H1 (cell line): Measurements from ENCODE around the gene AKIRIN1. TPM values are rescaled to one million over a fixed set of nuclear protein-coding genes. Genes with fewer than 3 reads are reported as not detected.

Experiments
- CTCF ChIA-PET: fragments of 300-600 bp; sonication (Branson Sonifier 250); formaldehyde crosslinking; loops from one replicate; lab custom pipeline; 2021; ENCODE audit not compliant: partially characterized antibody; lab: Charles Lee
- POLR2A ChIA-PET: fragments of 300-600 bp; sonication (Branson Sonifier 250); formaldehyde crosslinking; loops from one replicate; lab custom pipeline; 2021; ENCODE audit warnings: inconsistent platforms; ENCODE audit not compliant: partially characterized antibody; lab: Charles Lee
- DNase-seq, 2 experiments: peaks; one replicate each; pipeline versions ENCODE4 v3.0.0 to v3.0.0-alpha.2; 2010 to 2022; ENCODE audit warnings: low spot score in 2 of 2, low read depth in 1 of 2, mixed read lengths in 1 of 2
- FAIRE-seq: peaks from 2 replicates; lab custom pipeline; 2011; peaks lifted over from hg19 to GRCh38; lab: Jason Lieb, UNC
- H2AFZ ChIP-seq: 2 replicates; pipeline ENCODE4 v1.8.1; 2012; ENCODE audit warnings: low read length, inconsistent platforms
- H2AK5ac ChIP-seq: 2 replicates; pipeline ENCODE4 v1.6.1; 2013; ENCODE audit warnings: low read depth, low read length
- H2BK120ac ChIP-seq: replicated peaks from 2 replicates; pipeline ENCODE3; 2013; ENCODE audit warnings: low read depth, low read length, inconsistent platforms
- H2BK12ac ChIP-seq: 2 replicates; pipeline ENCODE4 v1.6.1; 2013; ENCODE audit warnings: low read depth, low read length
- H2BK15ac ChIP-seq: 2 replicates; pipeline ENCODE4 v1.6.1; 2013; ENCODE audit warnings: low read length
- H2BK20ac ChIP-seq: 2 replicates; pipeline ENCODE4 v1.6.1; 2013; ENCODE audit warnings: low read length
- H2BK5ac ChIP-seq: 2 replicates; pipeline ENCODE4 v1.6.1; 2013; ENCODE audit warnings: low read depth, low read length
- H3K14ac ChIP-seq: 2 replicates; pipeline ENCODE4 v1.6.1; 2013; ENCODE audit warnings: inconsistent platforms; ENCODE audit not compliant: insufficient read length
- H3K18ac ChIP-seq: 2 replicates; pipeline ENCODE4 v1.6.1; 2013; ENCODE audit warnings: low read length; ENCODE audit errors: extremely low read depth
- H3K23ac ChIP-seq: 2 replicates; pipeline ENCODE4 v1.6.1; 2013; ENCODE audit warnings: inconsistent platforms; ENCODE audit not compliant: insufficient read length
- H3K23me2 ChIP-seq: 2 replicates; pipeline ENCODE4 v1.6.1; 2013; ENCODE audit warnings: low read depth, low read length
- H3K27ac ChIP-seq: 2 replicates; pipeline ENCODE4 v1.6.1; 2011; ENCODE audit warnings: low read depth, low read length, inconsistent platforms
- H3K27me3 ChIP-seq, 4 experiments: replicated peaks in 1 of 4; 1 replicate in 1 of 4; 2 replicates in 3 of 4; pipeline versions ENCODE4 v1.6.1 to v1.8.1; 2011 to 2013; ENCODE audit warnings: low read length in 3 of 4, mild to moderate bottlenecking in 3 of 4, inconsistent platforms in 2 of 4, mixed read lengths in 2 of 4, moderate library complexity in 1 of 4; ENCODE audit not compliant: control insufficient read depth in 3 of 4, insufficient read depth in 3 of 4; ENCODE audit errors: extremely low read depth in 1 of 4
- H3K36me3 ChIP-seq, 4 experiments: 2 replicates each; pipeline versions ENCODE4 v1.6.1 to v1.8.1; 2011 to 2013; ENCODE audit warnings: mild to moderate bottlenecking in 4 of 4, low read length in 3 of 4, moderate library complexity in 2 of 4, control low read depth in 1 of 4, inconsistent platforms in 1 of 4; ENCODE audit not compliant: insufficient read depth in 4 of 4, control insufficient read depth in 2 of 4
- H3K4ac ChIP-seq: replicated peaks from 2 replicates; pipeline ENCODE3; 2013; ENCODE audit warnings: low read length, low read depth, mixed read lengths, inconsistent platforms; ENCODE audit not compliant: insufficient read length
- H3K4me1 ChIP-seq, 4 experiments: replicated peaks in 1 of 4; 1 replicate in 1 of 4; 2 replicates in 3 of 4; pipeline versions ENCODE4 v1.6.1 to v1.8.1; 2011 to 2013; ENCODE audit warnings: low read length in 3 of 4, inconsistent platforms in 2 of 4, mixed read lengths in 1 of 4; ENCODE audit not compliant: insufficient read depth in 4 of 4, control insufficient read depth in 3 of 4
- H3K4me2 ChIP-seq, 2 experiments: 2 replicates each; pipeline versions ENCODE4 v1.6.1 to v1.8.1; 2011 to 2013; ENCODE audit warnings: low read depth in 2 of 2, low read length in 2 of 2, control low read depth in 1 of 2, inconsistent platforms in 1 of 2, mild to moderate bottlenecking in 1 of 2; ENCODE audit not compliant: insufficient read depth in 1 of 2
- H3K4me3 ChIP-seq, 4 experiments: fragments of 200-600, 300-600 bp in 1 of 4; sonication (generic), shearing (Covaris generic), sonication (Bioruptor Twin) in 1 of 4; 2 replicates each; pipeline versions ENCODE4 v1.5.1 to v1.8.1; 2011 to 2016; ENCODE audit warnings: low read length in 4 of 4, low read depth in 3 of 4, control low read depth in 2 of 4, inconsistent platforms in 2 of 4, mild to moderate bottlenecking in 2 of 4, mixed read lengths in 1 of 4, moderate library complexity in 1 of 4; ENCODE audit not compliant: insufficient read depth in 2 of 4; ENCODE audit errors: extremely low read depth in 1 of 4
- H3K56ac ChIP-seq: replicated peaks from 2 replicates; pipeline ENCODE3; 2013; ENCODE audit warnings: low read depth, mild to moderate bottlenecking, mixed read lengths, low read length, inconsistent platforms; ENCODE audit not compliant: insufficient read length
- H3K79me1 ChIP-seq: 2 replicates; pipeline ENCODE4 v1.6.1; 2013; ENCODE audit warnings: low read depth, low read length, control low read depth
- H3K79me2 ChIP-seq, 2 experiments: 2 replicates each; pipeline versions ENCODE4 v1.6.1 to v1.8.1; 2012 to 2013; ENCODE audit warnings: low read length in 2 of 2, mild to moderate bottlenecking in 2 of 2, inconsistent platforms in 1 of 2; ENCODE audit not compliant: insufficient read depth in 2 of 2, control insufficient read depth in 1 of 2
- H3K9ac ChIP-seq, 4 experiments: replicated peaks in 1 of 4; 1 replicate in 1 of 4; 2 replicates in 3 of 4; pipeline versions ENCODE4 v1.6.1 to v1.8.1; 2011 to 2013; ENCODE audit warnings: low read depth in 3 of 4, low read length in 3 of 4, control low read depth in 2 of 4, mild to moderate bottlenecking in 2 of 4, moderate library complexity in 2 of 4, inconsistent platforms in 1 of 4; ENCODE audit errors: extremely low read depth in 1 of 4
- H3K9me3 ChIP-seq, 2 experiments: 2 replicates each; pipeline versions ENCODE4 v1.6.1 to v1.8.1; 2012 to 2013; ENCODE audit warnings: mild to moderate bottlenecking in 2 of 2, moderate library complexity in 2 of 2, control low read depth in 1 of 2, inconsistent platforms in 1 of 2, low read depth in 1 of 2, low read length in 1 of 2, mixed read lengths in 1 of 2; ENCODE audit not compliant: insufficient read depth in 2 of 2
- H4K20me1 ChIP-seq, 2 experiments: replicated peaks in 1 of 2; 2 replicates each; pipeline versions ENCODE3 to v1.8.1; 2011 to 2013; ENCODE audit warnings: inconsistent platforms in 2 of 2, low read length in 2 of 2, mild to moderate bottlenecking in 1 of 2; ENCODE audit not compliant: insufficient read depth in 2 of 2, control insufficient read depth in 1 of 2
- H4K5ac ChIP-seq: 2 replicates; pipeline ENCODE4 v1.6.1; 2013; ENCODE audit warnings: low read length, low read depth, mixed read lengths, inconsistent platforms; ENCODE audit not compliant: insufficient read length
- H4K8ac ChIP-seq: 2 replicates; pipeline ENCODE4 v1.8.0; 2013; ENCODE audit warnings: mild to moderate bottlenecking, moderate library complexity, low read length, inconsistent platforms; ENCODE audit not compliant: insufficient read depth; ENCODE audit errors: extremely low read depth
- H4K91ac ChIP-seq: replicated peaks from 2 replicates; pipeline ENCODE3; 2013; ENCODE audit warnings: low read length, mixed read lengths, inconsistent platforms; ENCODE audit not compliant: insufficient read length
- CEBPB ChIP-seq: IDR thresholded peaks from 2 replicates; pipeline ENCODE4 v1.6.1; 2012; ENCODE audit warnings: low read depth, low read length
- EP300 ChIP-seq, 2 experiments: IDR thresholded peaks; 1 replicate in 1 of 2; 2 replicates in 1 of 2; pipeline ENCODE4 v1.6.1; 2011 to 2012; ENCODE audit warnings: low read depth in 2 of 2, low read length in 2 of 2, mild to moderate bottlenecking in 2 of 2, borderline replicate concordance in 1 of 2, inconsistent platforms in 1 of 2, moderate library complexity in 1 of 2
- EZH2 ChIP-seq: fragments of 200-600 bp; sonication (generic); IDR thresholded peaks from 2 replicates; pipeline ENCODE4 v1.7.1; 2012; ENCODE audit warnings: low read depth, mild to moderate bottlenecking, moderate library complexity, low read length, inconsistent platforms; ENCODE audit not compliant: severe bottlenecking
- GTF2F1 ChIP-seq: IDR thresholded peaks from 2 replicates; pipeline ENCODE4 v1.6.1; 2012; ENCODE audit warnings: low read depth, low read length, improper control_type of control experiment, borderline replicate concordance
- MAX ChIP-seq: IDR thresholded peaks from 2 replicates; pipeline ENCODE4 v1.6.1; 2012; ENCODE audit warnings: inconsistent platforms
- RBBP5 ChIP-seq: IDR thresholded peaks from 2 replicates; pipeline ENCODE4 v1.7.1; 2012; ENCODE audit warnings: low read depth, mild to moderate bottlenecking, inconsistent platforms, low read length, moderate library complexity, borderline replicate concordance
- TAF7 ChIP-seq: optimal IDR thresholded peaks from 2 replicates; pipeline ENCODE3; 2011; ENCODE audit warnings: low read depth, mild to moderate bottlenecking, inconsistent platforms, low read length, moderate library complexity, borderline replicate concordance
- TBP ChIP-seq: IDR thresholded peaks from 2 replicates; pipeline ENCODE4 v1.6.1; 2011; ENCODE audit warnings: low read depth, low read length, improper control_type of control experiment
- TCF12 ChIP-seq: IDR thresholded peaks from 2 replicates; pipeline ENCODE4 v1.6.1; 2011; ENCODE audit warnings: low read depth, mild to moderate bottlenecking, low read length
- WGBS, 2 experiments: shearing (Covaris generic) in 1 of 2; methylation state at CpG; one replicate each; pipeline versions ENCODE4 v1.1.6 to v1.1.7; 2013 to 2015; ENCODE audit warnings: low lambda C conversion rate in 2 of 2, mixed read lengths in 2 of 2, inconsistent platforms in 1 of 2, low coverage in 1 of 2, missing lambda C conversion rate in 1 of 2; ENCODE audit not compliant: insufficient replicate concordance in 2 of 2, insufficient coverage in 1 of 2, insufficient read length in 1 of 2; ENCODE audit errors: extremely low coverage in 1 of 2, missing lambda C conversion rate in 1 of 2; 5-methylcytosine and 5-hydroxymethylcytosine counted together
- polyA plus RNA-seq, 7 experiments: library from polyadenylated mRNA; depleted of rRNA in 3 of 7; stranded (reverse) in 5 of 7; unstranded in 2 of 7; fragments of >200 nt in 5 of 7; fragments of 200-250 nt in 2 of 7; gene quantifications; 1 replicate in 5 of 7; 2 replicates in 1 of 7; 4 replicates in 1 of 7; pipeline versions ENCODE4 v1.2.1 to v1.2.3, GENCODE V29; 2011 to 2013; ENCODE audit warnings: missing spikeins in 2 of 7, mixed read lengths in 2 of 7
- total RNA-seq: library from RNA; stranded (reverse); fragmentation: NEBNext Ultra II Directional; extraction: Animal tissue kit (Norgen Biotek cat#: 25700); gene quantifications from 2 replicates; pipeline ENCODE4 v1.2.1, GENCODE V29; 2021
- TF ChIP-seq, protein P1 (sequence below), 3 experiments: IDR thresholded peaks; 1 replicate in 2 of 3; 2 replicates in 1 of 3; pipeline versions ENCODE4 v1.5.1 to v1.6.1; 2011; ENCODE audit warnings: low read length in 3 of 3, mild to moderate bottlenecking in 3 of 3, inconsistent platforms in 2 of 3, low read depth in 1 of 3, moderate library complexity in 1 of 3; ENCODE audit not compliant: insufficient read depth in 1 of 3; ENCODE audit errors: control extremely low read depth in 1 of 3

Gene AKIRIN1
- total and polyA plus RNA-seq, 2 of the 8 experiments (the other 6 are each of a cell fraction or from before 2014, with no cell fraction given): 148 to 236 TPM

DNA sequence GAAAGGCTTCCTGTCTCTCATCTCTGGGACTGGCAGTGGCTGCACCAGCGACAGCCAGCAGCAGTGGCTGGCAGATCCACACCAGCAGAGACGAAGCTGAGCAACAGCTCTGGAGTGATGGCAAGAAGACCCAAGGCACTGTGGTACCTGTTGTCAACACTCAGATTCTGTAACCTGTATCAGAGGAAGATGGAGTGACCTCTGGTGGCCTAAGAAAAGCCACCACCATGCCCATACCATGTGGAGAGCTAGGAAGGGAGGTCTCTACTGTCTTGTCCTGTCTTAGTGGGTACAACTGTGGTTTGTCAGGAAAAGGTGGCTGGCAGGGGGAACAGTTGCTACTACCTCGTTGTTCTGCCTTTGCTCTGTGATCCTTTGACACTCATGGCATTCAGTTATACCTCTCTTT, 26.9 kb upstream of the AKIRIN1 start:
- no peak overlapping the region for H3K4me2 ChIP-seq
- H3K14ac ChIP-seq: no peak overlapping the region
- no peaks in the 10 kb centered on the region for H3K9me3 ChIP-seq
- no peak overlapping the region for H2BK120ac ChIP-seq
- no peak overlapping the region for H2AFZ ChIP-seq
- no peak overlapping the region for H3K18ac ChIP-seq
- H4K5ac ChIP-seq: no peak overlapping the region
- 0 out of 2 replicates have a peak overlapping the region, but pooled peaks have one; percentile 13 for H2BK15ac ChIP-seq
- H3K9ac ChIP-seq: no peak overlapping the region
- no peak overlapping the region for H3K23ac ChIP-seq
- no peak overlapping the region for H4K8ac ChIP-seq
- H3K4ac ChIP-seq: peak overlapping the region; percentile 89
- H3K4me1 ChIP-seq: no peaks in the 10 kb centered on the region
- no peak overlapping the region for H3K27ac ChIP-seq
- no peak for DNase-seq
- H2AK5ac ChIP-seq: no peak overlapping the region
- H3K36me3 ChIP-seq: no peaks in the 10 kb centered on the region
- no peaks in the 10 kb centered on the region for H3K79me2 ChIP-seq
- no peak overlapping the region for H3K56ac ChIP-seq
- CTCF ChIA-PET: interaction anchor here (0.7 to 1.7 kb wide), 17 partner anchors 9 to 691 kb away, joined by 3 to 11 read pairs (median 5); no protein-coding TSS in a partner anchor
- no peak overlapping the region; the same call in 1 of the 2 replicates for H2BK5ac ChIP-seq
- H3K79me1 ChIP-seq: no peaks in the 10 kb centered on the region
- POLR2A ChIA-PET: interaction anchor here (0.6 to 1.4 kb wide), 5 partner anchors 15 to 121 kb away, joined by 3 to 5 read pairs (median 3); no protein-coding TSS in a partner anchor
- WGBS, 2 experiments: 89% methylated on average over 3 of the region's 3 CpGs; no CpG with 5 or more reads in 1 of the 2 experiments
- no peaks in the 10 kb centered on the region for H3K23me2 ChIP-seq
- no peak overlapping the region for H3K4me3 ChIP-seq
- H2BK12ac ChIP-seq: no peak overlapping the region
- FAIRE-seq: no peak
- no peaks in the 10 kb centered on the region for H3K27me3 ChIP-seq
- H4K91ac ChIP-seq: no peak overlapping the region
- H2BK20ac ChIP-seq: no peak overlapping the region
- peaks cover 0 to 1% of the 10 kb centered on the region in 2 experiments for H4K20me1 ChIP-seq
- no peak for TF ChIP-seq TCF12
- TF ChIP-seq, protein P1, sequence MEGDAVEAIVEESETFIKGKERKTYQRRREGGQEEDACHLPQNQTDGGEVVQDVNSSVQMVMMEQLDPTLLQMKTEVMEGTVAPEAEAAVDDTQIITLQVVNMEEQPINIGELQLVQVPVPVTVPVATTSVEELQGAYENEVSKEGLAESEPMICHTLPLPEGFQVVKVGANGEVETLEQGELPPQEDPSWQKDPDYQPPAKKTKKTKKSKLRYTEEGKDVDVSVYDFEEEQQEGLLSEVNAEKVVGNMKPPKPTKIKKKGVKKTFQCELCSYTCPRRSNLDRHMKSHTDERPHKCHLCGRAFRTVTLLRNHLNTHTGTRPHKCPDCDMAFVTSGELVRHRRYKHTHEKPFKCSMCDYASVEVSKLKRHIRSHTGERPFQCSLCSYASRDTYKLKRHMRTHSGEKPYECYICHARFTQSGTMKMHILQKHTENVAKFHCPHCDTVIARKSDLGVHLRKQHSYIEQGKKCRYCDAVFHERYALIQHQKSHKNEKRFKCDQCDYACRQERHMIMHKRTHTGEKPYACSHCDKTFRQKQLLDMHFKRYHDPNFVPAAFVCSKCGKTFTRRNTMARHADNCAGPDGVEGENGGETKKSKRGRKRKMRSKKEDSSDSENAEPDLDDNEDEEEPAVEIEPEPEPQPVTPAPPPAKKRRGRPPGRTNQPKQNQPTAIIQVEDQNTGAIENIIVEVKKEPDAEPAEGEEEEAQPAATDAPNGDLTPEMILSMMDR (IDR thresholded peaks at IDR 0.05; ENCODE audit: control extremely low read depth in 1 of 3, insufficient read depth in 1 of 3, low read depth in 1 of 3, low read length in 3 of 3): peak; percentile 8 to 75 (median 42)
- no peak for TF ChIP-seq EZH2
- no peak for TF ChIP-seq EP300 (IDR thresholded peaks at IDR 0.05; ENCODE audit: borderline replicate concordance in 1 of 2, low read depth in 2 of 2, low read length in 2 of 2)
- no peak for TF ChIP-seq TAF7
- TF ChIP-seq MAX: peak; percentile 68
- no peak for TF ChIP-seq GTF2F1
- TF ChIP-seq RBBP5: no peak
- TF ChIP-seq CEBPB: no peak
- no peak for TF ChIP-seq TBP
